Left renal pelvis (tissue), 4 donors: ENCODE results near the gene TAGLN. TPM values are rescaled to one million over a fixed set of nuclear protein-coding genes. Genes with fewer than 3 reads are reported as not detected.

ENCODE experiments used
- DNase-seq, 4 donors: peaks; one replicate each; pipeline ENCODE4 v3.0.0-alpha.2; 2013; ENCODE audit warnings: low read depth in 4 of 4, low spot score in 3 of 4
- polyA plus RNA-seq, 4 donors: library from polyadenylated mRNA; unstranded; fragments of 120-200 nt; gene quantifications; one replicate each; pipeline ENCODE4 v1.2.1, GENCODE V29; 2013; ENCODE audit not compliant: insufficient read length in 4 of 4

Gene TAGLN
- polyA plus RNA-seq, 4 donors, result 130 to 307 (median 140) TPM

- no peak for DNase-seq
Measured at GRCh38 chr11:117229411-117229810, 30.2 kb downstream of the TAGLN start.

- DNase-seq, result no peak
Measured at GRCh38 chr11:117229931-117230285, 30.7 kb downstream of the TAGLN start.

- DNase-seq, result no peak
Measured at GRCh38 chr11:117230286-117230961, 31.3 kb downstream of the TAGLN start.

- no peak for DNase-seq
Measured at GRCh38 chr11:117230999-117231841, 32.0 kb downstream of the TAGLN start.

GRCh38 chr11:117231842-117232091, 32.6 kb downstream of the TAGLN start, which contains the start of gene PCSK7:
TSS of gene PCSK7 (minus strand) at chr11:117232073. CDS start at chr11:117229844, 2,229 bp downstream.
- no peak for DNase-seq

GRCh38 chr11:117232092-117232878, 33.1 kb downstream of the TAGLN start, which contains the start of gene RNF214:
TSS of gene RNF214 (plus strand) at chr11:117232671. CDS start at chr11:117234273, 1,602 bp downstream.
- DNase-seq, result peak; percentile 50 to 84 (median 77)

- no peak for DNase-seq
Measured at GRCh38 chr11:117232911-117233409, 33.8 kb downstream of the TAGLN start.

- no peak for DNase-seq
Measured at GRCh38 chr11:117238221-117238620, 39.1 kb downstream of the TAGLN start.

- no peak for DNase-seq
Measured at GRCh38 chr11:117239295-117239694, 40.1 kb downstream of the TAGLN start.

GRCh38 chr11:117248341-117248740, 49.2 kb downstream of the TAGLN start:
- no peak for DNase-seq

- DNase-seq, result no peak
Measured at GRCh38 chr11:117249571-117249970, 50.4 kb downstream of the TAGLN start.

GRCh38 chr11:117251506-117251905, 52.3 kb downstream of the TAGLN start:
- no peak for DNase-seq

GRCh38 chr11:117255966-117256365, 56.8 kb downstream of the TAGLN start:
- DNase-seq, result no peak

- DNase-seq, result no peak
Measured at GRCh38 chr11:117256573-117256972, 57.4 kb downstream of the TAGLN start.

Other genes with a start within 250 kb of the TAGLN start
- 10 to 100 TPM; 23.0 to 44.9 (median 33.6) TPM for gene SIK3, start 100.9 kb upstream of the TAGLN start, polyA plus RNA-seq
- 10 to 100 TPM; 73.3 to 79.9 (median 75.1) TPM for gene PAFAH1B2, start 55.1 kb upstream of the TAGLN start, polyA plus RNA-seq
- 10 to 100 TPM; 38.0 to 47.9 (median 44.5) TPM for gene SIDT2, start 20.6 kb upstream of the TAGLN start, polyA plus RNA-seq
- 10 to 100 TPM; 18.7 to 36.1 (median 21.4) TPM for gene PCSK7, start 32.7 kb downstream of the TAGLN start, polyA plus RNA-seq
- 10 to 100 TPM; 23.4 to 34.8 (median 31.5) TPM for gene RNF214, start 33.3 kb downstream of the TAGLN start, polyA plus RNA-seq
- 10 to 100 TPM; 16.1 to 24.6 (median 19.7) TPM for gene BACE1-AS, start 92.0 kb downstream of the TAGLN start, polyA plus RNA-seq
- gene BACE1, start 116.9 kb downstream of the TAGLN start, polyA plus RNA-seq, result 10 to 100 TPM; 58.7 to 76.5 (median 64.4) TPM
- gene CEP164, start 128.5 kb downstream of the TAGLN start, polyA plus RNA-seq, result 10 to 100 TPM; 22.7 to 43.0 (median 27.0) TPM